Transverse colon (tissue), 4 donors: ENCODE data around the gene MAFG. TPM values are rescaled to one million over a fixed set of nuclear protein-coding genes. Genes with fewer than 3 reads are reported as not detected.

ENCODE experiments used
- DNase-seq: peaks from one replicate; pipeline ENCODE4 v3.0.0-alpha.2; 2019
- H3K27ac ChIP-seq, 4 donors: fragments of 200-600 bp; sonication (generic); 2 replicates each; pipeline ENCODE4 v1.5.1; 2016 to 2018; ENCODE audit warnings: inconsistent platforms in 4 of 4
- H3K27me3 ChIP-seq: fragments of 200-600 bp; sonication (generic); 2 replicates; pipeline ENCODE4 v1.5.1; 2017; ENCODE audit warnings: inconsistent platforms
- H3K36me3 ChIP-seq, 4 donors: fragments of 200-600 bp; sonication (generic); 2 replicates each; pipeline ENCODE4 v1.5.1; 2017 to 2019; ENCODE audit warnings: inconsistent platforms in 4 of 4
- H3K4me1 ChIP-seq, 4 donors: fragments of 200-600 bp; sonication (generic); 2 replicates each; pipeline ENCODE4 v1.5.1; 2017 to 2020; ENCODE audit warnings: inconsistent platforms in 4 of 4
- H3K4me3 ChIP-seq, 4 donors: fragments of 200-600 bp; sonication (generic); 1 replicate in 1 of 4; 2 replicates in 3 of 4; pipeline versions ENCODE4 v1.5.1 to v1.6.1; 2017 to 2019; ENCODE audit warnings: inconsistent platforms in 4 of 4
- H3K9me3 ChIP-seq, 2 donors: fragments of 200-600 bp; sonication (generic); 2 replicates each; pipeline ENCODE4 v1.5.1; 2017 to 2019; ENCODE audit warnings: inconsistent platforms in 2 of 2
- EP300 ChIP-seq: sonication (generic); formaldehyde crosslinking; IDR thresholded peaks from one replicate; pipeline ENCODE4 v1.6.1; 2017; ENCODE audit warnings: antibody characterized with exemption, low read depth
- POLR2A ChIP-seq: fragments of 450-650 bp; IDR thresholded peaks from one replicate; pipeline ENCODE4 v1.6.1; 2016; ENCODE audit warnings: antibody characterized with exemption, mild to moderate bottlenecking, moderate library complexity
- POLR2AphosphoS5 ChIP-seq, 3 donors: sonication (generic); formaldehyde crosslinking; IDR thresholded peaks; one replicate each; pipeline ENCODE4 v1.6.1; 2016; ENCODE audit warnings: antibody characterized with exemption in 3 of 3
- WGBS, 2 donors: methylation state at CpG; one replicate each; pipeline ENCODE4 v1.1.5; 2018; ENCODE audit warnings: low coverage in 1 of 2; 5-methylcytosine and 5-hydroxymethylcytosine counted together
- in situ Hi-C, 4 donors: fragments of 200-750 bp; cut with MboI; loops; one replicate each; pipeline versions ENCODE4 v1.15.0 to v1.15.1; 2017; ENCODE audit warnings: low sequenced_read_pairs in 3 of 4, low pct_ligation_motif_present in 1 of 4, low pct_unique_long_range_greater_than_20kb in 1 of 4
- intact Hi-C: fragments of 100-400 bp; cut with DNase I; formaldehyde crosslinking; loops from one replicate; pipeline ENCODE4 v1.15.1; 2023; ENCODE audit warnings: low total_unique reads
- total RNA-seq, 4 donors: library from RNA; depleted of rRNA; stranded (reverse); fragments of >200 nt; gene quantifications; one replicate each; pipeline ENCODE4 v1.1.0, GENCODE V29; 2016
- TF ChIP-seq, protein P1 (sequence below), 5 experiments: fragments of 200-600 bp in 3 of 5; fragments of 450-650 bp in 2 of 5; sonication (generic) in 3 of 5; IDR thresholded peaks; 1 replicate in 2 of 5; 2 replicates in 3 of 5; pipeline ENCODE4 v1.5.1; 2016 to 2017; ENCODE audit warnings: antibody characterized with exemption in 5 of 5, inconsistent platforms in 3 of 5, mild to moderate bottlenecking in 2 of 5, moderate library complexity in 1 of 5

MAFG gene
- total RNA-seq, 4 donors from 2014 or later, result 22.4 to 34.4 (median 24.3) TPM

DNA sequence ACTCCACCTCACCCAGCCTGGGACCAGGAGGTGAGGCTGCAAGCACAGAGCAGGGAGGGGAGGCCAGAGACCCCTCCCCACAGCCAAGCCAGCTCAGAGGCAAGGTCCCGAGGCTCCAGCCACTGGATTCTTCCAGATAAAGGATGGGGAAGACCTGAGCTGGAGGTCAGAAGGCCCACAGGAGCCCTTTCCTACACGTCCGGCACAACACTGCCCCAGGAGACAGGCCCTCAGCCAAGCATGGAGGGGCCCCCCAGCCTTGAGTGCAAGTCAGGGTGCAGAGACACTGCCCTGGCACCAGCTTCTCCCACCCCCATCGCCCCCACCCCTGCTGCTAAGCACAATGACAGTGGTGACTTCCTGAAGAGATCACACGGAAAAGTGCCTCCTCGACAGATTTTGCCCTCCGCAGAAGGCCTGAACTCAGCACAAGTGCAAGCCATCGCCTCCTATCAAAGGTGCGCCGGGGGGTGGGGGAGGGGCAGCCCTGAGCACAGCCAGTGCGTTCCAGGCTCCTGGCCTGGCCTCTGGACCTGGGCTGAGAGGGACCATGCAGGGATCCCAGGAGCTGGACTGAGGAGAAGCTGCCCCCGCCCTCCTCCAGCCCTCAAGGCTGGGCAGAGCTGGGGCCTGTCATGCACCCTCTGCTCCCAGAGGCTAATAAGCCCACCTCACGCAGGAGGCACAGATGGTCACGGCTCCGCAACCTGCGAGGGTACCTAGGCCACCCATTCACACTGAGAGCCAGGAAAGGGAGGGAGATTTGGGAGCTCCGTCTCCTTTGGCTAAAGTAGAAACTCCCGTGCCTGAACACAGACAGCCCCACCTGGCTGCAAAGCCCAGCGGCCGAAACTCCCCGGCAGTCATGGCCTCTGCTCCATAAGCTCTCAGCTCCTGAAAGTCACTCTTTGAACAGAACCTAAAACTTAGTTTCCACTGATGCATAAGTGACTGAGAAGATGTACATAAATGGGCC, 2.7 kb downstream of the MAFG start:
- Histone ChIP-seq H3K27ac (peak overlapping the region; percentile 97 to 99 (median 97)), H3K9me3 (no peaks in the 10 kb centered on the region), H3K27me3 (peaks cover 17% of the 10 kb centered on the region), H3K4me3 (no peak overlapping the region), H3K4me1 (peaks cover 34 to 73% (median 65%) of the 10 kb centered on the region in 4 donors), H3K36me3 (peaks cover 0 to 7% (median 1%) of the 10 kb centered on the region in 4 donors)
- TF ChIP-seq POLR2A, result no peak
- no peak for TF ChIP-seq POLR2AphosphoS5 (IDR thresholded peaks at IDR 0.05)
- no peak for TF ChIP-seq EP300
- TF ChIP-seq, protein P1, sequence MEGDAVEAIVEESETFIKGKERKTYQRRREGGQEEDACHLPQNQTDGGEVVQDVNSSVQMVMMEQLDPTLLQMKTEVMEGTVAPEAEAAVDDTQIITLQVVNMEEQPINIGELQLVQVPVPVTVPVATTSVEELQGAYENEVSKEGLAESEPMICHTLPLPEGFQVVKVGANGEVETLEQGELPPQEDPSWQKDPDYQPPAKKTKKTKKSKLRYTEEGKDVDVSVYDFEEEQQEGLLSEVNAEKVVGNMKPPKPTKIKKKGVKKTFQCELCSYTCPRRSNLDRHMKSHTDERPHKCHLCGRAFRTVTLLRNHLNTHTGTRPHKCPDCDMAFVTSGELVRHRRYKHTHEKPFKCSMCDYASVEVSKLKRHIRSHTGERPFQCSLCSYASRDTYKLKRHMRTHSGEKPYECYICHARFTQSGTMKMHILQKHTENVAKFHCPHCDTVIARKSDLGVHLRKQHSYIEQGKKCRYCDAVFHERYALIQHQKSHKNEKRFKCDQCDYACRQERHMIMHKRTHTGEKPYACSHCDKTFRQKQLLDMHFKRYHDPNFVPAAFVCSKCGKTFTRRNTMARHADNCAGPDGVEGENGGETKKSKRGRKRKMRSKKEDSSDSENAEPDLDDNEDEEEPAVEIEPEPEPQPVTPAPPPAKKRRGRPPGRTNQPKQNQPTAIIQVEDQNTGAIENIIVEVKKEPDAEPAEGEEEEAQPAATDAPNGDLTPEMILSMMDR (IDR thresholded peaks at IDR 0.05), result no peak
- DNase-seq, result no peak
- intact Hi-C loops, result no loop called here
- WGBS, 2 donors, result 72% methylated on average over 18 of the region's 21 CpGs; no CpG with 5 or more reads in 1 of the 2 donors
- in situ Hi-C loops, result no loop called here

DNA sequence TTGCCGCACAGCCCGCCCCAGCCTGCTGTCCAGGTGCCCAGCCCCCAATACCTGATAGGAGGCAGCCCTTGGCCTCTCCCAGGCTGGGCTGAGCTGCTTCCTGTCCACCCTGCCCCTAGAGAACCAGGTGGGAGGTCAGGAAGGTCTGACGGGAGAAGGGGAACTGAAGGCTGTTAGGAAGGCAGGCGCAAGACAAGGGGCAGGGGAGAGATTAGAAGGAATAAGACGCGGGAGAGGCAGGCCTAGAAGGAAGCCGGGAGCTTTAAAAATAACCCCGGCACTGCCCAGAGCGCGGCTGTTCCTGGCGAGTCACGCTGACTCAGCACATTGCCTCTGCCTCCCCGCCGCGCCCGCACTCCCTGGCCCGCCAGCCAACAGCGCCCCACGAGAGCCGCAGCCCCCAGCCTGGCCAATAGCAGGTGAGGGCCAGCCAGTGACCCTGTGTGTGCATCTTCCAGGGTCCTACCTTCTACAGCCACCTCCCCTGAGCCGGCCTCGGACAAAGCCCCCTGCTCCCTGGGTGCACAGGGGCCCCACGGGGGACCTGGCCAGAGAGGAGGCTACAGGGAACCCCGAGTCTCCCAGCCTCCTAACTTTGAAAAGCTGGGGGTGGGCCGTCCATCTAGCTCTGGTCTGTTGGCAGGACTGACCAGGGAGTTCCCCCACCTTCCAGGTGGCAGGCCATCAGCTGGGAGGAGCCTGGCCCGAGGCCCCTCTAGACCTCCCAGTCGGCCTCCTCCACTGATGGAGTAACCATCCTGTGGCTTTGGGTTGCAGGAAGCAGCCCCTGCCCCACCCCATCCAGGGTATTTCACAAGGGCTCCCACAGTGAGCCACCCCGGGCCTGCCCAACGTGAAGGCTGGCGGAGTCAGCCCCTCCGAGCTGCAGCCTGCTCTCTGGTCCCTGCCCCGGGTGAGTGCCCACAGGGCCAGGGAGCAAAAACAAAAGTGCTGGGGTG, 4.0 kb downstream of the MAFG start:
- in situ Hi-C loops, result no loop called here
- intact Hi-C loops, result no loop called here
- Histone ChIP-seq H3K36me3 (peaks cover 0 to 7% (median 1%) of the 10 kb centered on the region in 4 donors), H3K27ac (peak overlapping the region; percentile 71 to 99 (median 86)), H3K4me1 (peaks cover 32 to 81% (median 73%) of the 10 kb centered on the region in 4 donors), H3K27me3 (peaks cover 5% of the 10 kb centered on the region), H3K9me3 (no peaks in the 10 kb centered on the region), H3K4me3 (peak overlapping the region in 2 of 4 donors; percentile 21 to 37)
- no peak for TF ChIP-seq EP300
- no peak for TF ChIP-seq POLR2A
- TF ChIP-seq, protein P1 (IDR thresholded peaks at IDR 0.05), result no peak
- TF ChIP-seq POLR2AphosphoS5 (IDR thresholded peaks at IDR 0.05), result no peak
- DNase-seq, result peak; percentile 86
- 25% methylated on average over 30 of the region's 32 CpGs; no CpG with 5 or more reads in 1 of the 2 donors for WGBS, 2 donors

DNA sequence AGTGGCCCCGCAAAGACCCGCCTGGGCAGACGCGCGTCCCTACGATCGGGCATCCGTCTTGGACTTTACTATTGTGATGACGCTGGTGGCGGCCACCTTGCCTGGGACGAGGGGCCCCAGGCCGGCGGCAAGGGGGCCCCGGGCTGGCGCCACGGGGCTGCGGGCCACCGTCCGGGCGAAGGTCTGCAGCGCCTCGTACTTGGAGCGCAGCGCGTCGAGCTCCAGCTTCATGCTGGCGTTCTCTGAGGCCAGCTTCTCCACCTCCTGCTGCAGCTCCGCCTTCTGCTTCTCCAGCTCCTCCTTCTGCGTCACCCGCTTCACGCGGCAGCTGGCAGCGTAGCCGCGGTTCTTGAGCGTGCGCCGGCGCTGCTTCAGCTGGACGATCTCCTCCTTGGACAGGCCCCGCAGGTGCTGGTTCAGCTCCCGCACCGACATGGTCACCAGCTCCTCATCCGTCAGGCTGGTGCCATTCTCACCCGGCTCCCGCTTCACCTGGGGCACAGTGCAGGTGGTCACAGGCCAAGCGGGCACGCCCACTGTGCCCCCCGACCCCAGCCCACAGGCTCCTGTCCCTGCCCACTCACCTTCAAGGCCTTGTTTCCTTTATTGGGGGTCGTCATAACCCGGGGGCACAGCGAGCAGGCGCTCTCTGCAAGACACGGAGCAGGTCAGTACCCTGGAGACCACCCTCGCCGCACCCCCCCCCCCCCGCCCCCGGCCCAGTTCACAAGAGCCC, 4.8 kb downstream of the MAFG start:
- no peak for DNase-seq
- Histone ChIP-seq H3K9me3 (no peaks in the 10 kb centered on the region), H3K4me3 (peak overlapping the region in 2 of 4 donors; percentile 21 to 37), H3K27ac (peak overlapping the region; percentile 71 to 99 (median 86)), H3K27me3 (no peaks in the 10 kb centered on the region), H3K36me3 (peaks cover 0 to 7% (median 1%) of the 10 kb centered on the region in 4 donors), H3K4me1 (peaks cover 32 to 79% (median 70%) of the 10 kb centered on the region in 4 donors)
- intact Hi-C loops, result no loop called here
- in situ Hi-C loops, result no loop called here
- no peak for TF ChIP-seq POLR2A
- no peak for TF ChIP-seq EP300
- TF ChIP-seq POLR2AphosphoS5 (IDR thresholded peaks at IDR 0.05), result no peak
- TF ChIP-seq, protein P1 (IDR thresholded peaks at IDR 0.05), result no peak
- 92 to 100% methylated on average over 1 to 53 of the region's 58 CpGs for WGBS, 2 donors
